Globus pallidus (tissue), 1 donor: ENCODE results near the gene MKI67.
"Not testable (repeated sequence)": the region's sequence is repeated elsewhere in the genome, so short reads cannot be mapped to it uniquely, and the experiment has no call there.

Experiments
- DNase-seq: peaks from one replicate; pipeline ENCODE4 v3.0.0-alpha.2; 2015; ENCODE audit warnings: low spot score

The MKI67 gene

GRCh38 chr10:128110339-128110738 lies 15.9 kb downstream of the MKI67 start:
- no peak for DNase-seq

- DNase-seq, result no peak
These were observed 16.5 kb downstream of the MKI67 start for GRCh38 chr10:128109707-128110106.

GRCh38 chr10:128105383-128105782 lies 20.8 kb downstream of the MKI67 start:
- no peak for DNase-seq

GRCh38 chr10:128103229-128103714 lies 23.0 kb downstream of the MKI67 start:
- DNase-seq, result no peak

- no peak for DNase-seq
These were observed 23.6 kb downstream of the MKI67 start for GRCh38 chr10:128102480-128103228.

GRCh38 chr10:128101901-128102300 lies 24.3 kb downstream of the MKI67 start:
- DNase-seq, result no peak

- no peak for DNase-seq
These were observed 26.3 kb downstream of the MKI67 start for GRCh38 chr10:128099901-128100300.

GRCh38 chr10:128098631-128099030 lies 27.6 kb downstream of the MKI67 start:
- DNase-seq, result no peak

GRCh38 chr10:128097783-128098182 lies 28.4 kb downstream of the MKI67 start:
- no peak for DNase-seq

GRCh38 chr10:128096486-128097199 lies 29.6 kb downstream of the MKI67 start:
- no peak for DNase-seq

GRCh38 chr10:128095753-128096469 lies 30.3 kb downstream of the MKI67 start:
- DNase-seq, result no peak

GRCh38 chr10:128095027-128095752 lies 31.0 kb downstream of the MKI67 start:
- no peak for DNase-seq

GRCh38 chr10:128094596-128094995 lies 31.6 kb downstream of the MKI67 start:
- not testable (repeated sequence) for DNase-seq

GRCh38 chr10:128092454-128092853 lies 33.8 kb downstream of the MKI67 start:
- DNase-seq, result no peak

GRCh38 chr10:128091636-128092210 lies 34.5 kb downstream of the MKI67 start:
- no peak for DNase-seq

- DNase-seq, result no peak
These were observed 38.1 kb downstream of the MKI67 start for GRCh38 chr10:128087884-128088709.

- DNase-seq, result no peak
These were observed 38.9 kb downstream of the MKI67 start for GRCh38 chr10:128087146-128087883.

GRCh38 chr10:128086003-128086863 lies 40.0 kb downstream of the MKI67 start:
- no peak for DNase-seq

GRCh38 chr10:128084991-128085390 lies 41.2 kb downstream of the MKI67 start:
- no peak for DNase-seq
